ENCODE measurements around the gene RBKS. TPM values are rescaled to one million over a fixed set of nuclear protein-coding genes. Genes with fewer than 3 reads are reported as not detected.

The RBKS gene
- total RNA-seq, 2 donors from 2014 or later: 5.5 to 8.9 TPM

GRCh38 chr2:27843992-27844391 is 46.2 kb downstream of the RBKS start:
- DNase-seq: no peak
- no peak for TF ChIP-seq CTCF (IDR thresholded peaks at IDR 0.05)
- Histone ChIP-seq H3K27ac (no peak overlapping the region), H3K36me3 (no peaks in the 10 kb centered on the region), H3K4me1 (no peaks in the 10 kb centered on the region), H3K9me3 (no peaks in the 10 kb centered on the region), H3K4me3 (no peak overlapping the region), H3K27me3 (no peaks in the 10 kb centered on the region), H3K9ac (ENCODE audit: low read depth in 2 of 2, low read length in 2 of 2) (no peak overlapping the region)
- intact Hi-C loops (cut with DNase I): no loop called here

- no peaks in the 10 kb centered on the region for H3K9me3 ChIP-seq
- no peak overlapping the region for H3K4me3 ChIP-seq
- no peaks in the 10 kb centered on the region for H3K4me1 ChIP-seq
- TF ChIP-seq CTCF (IDR thresholded peaks at IDR 0.05): no peak
- no peaks in the 10 kb centered on the region for H3K27me3 ChIP-seq
- intact Hi-C loops (cut with DNase I): no loop called here
- no peak overlapping the region for H3K9ac ChIP-seq (ENCODE audit: low read depth in 2 of 2, low read length in 2 of 2)
- DNase-seq: no peak
- no peaks in the 10 kb centered on the region for H3K36me3 ChIP-seq
- H3K27ac ChIP-seq: no peak overlapping the region
Observed at GRCh38 chr2:27842894-27843293, 47.3 kb downstream of the RBKS start.

- H3K27ac ChIP-seq: no peak overlapping the region
- H3K9ac ChIP-seq (ENCODE audit: low read depth in 2 of 2, low read length in 2 of 2): no peak overlapping the region
- no peak for TF ChIP-seq CTCF (IDR thresholded peaks at IDR 0.05)
- no peaks in the 10 kb centered on the region for H3K27me3 ChIP-seq
- H3K9me3 ChIP-seq: no peaks in the 10 kb centered on the region
- H3K4me3 ChIP-seq: no peak overlapping the region
- no peak for DNase-seq
- H3K36me3 ChIP-seq: no peaks in the 10 kb centered on the region
- no peaks in the 10 kb centered on the region for H3K4me1 ChIP-seq
- intact Hi-C loops (cut with DNase I): no loop called here
Observed at GRCh38 chr2:27839022-27839618, 51.1 kb downstream of the RBKS start.

GRCh38 chr2:27838502-27838901 is 51.7 kb downstream of the RBKS start:
- no peak overlapping the region for H3K9ac ChIP-seq (ENCODE audit: low read depth in 2 of 2, low read length in 2 of 2)
- intact Hi-C loops (cut with DNase I): no loop called here
- TF ChIP-seq CTCF (IDR thresholded peaks at IDR 0.05): no peak
- H3K36me3 ChIP-seq: no peaks in the 10 kb centered on the region
- no peaks in the 10 kb centered on the region for H3K27me3 ChIP-seq
- H3K4me1 ChIP-seq: no peaks in the 10 kb centered on the region
- H3K27ac ChIP-seq: no peak overlapping the region
- H3K9me3 ChIP-seq: no peaks in the 10 kb centered on the region
- H3K4me3 ChIP-seq: no peak overlapping the region
- DNase-seq: no peak

- H3K27ac ChIP-seq: no peak overlapping the region
- intact Hi-C loops (cut with DNase I): no loop called here
- no peak for DNase-seq
- H3K9ac ChIP-seq (ENCODE audit: low read depth in 2 of 2, low read length in 2 of 2): no peak overlapping the region
- H3K4me1 ChIP-seq: no peaks in the 10 kb centered on the region
- H3K36me3 ChIP-seq: no peaks in the 10 kb centered on the region
- TF ChIP-seq CTCF (IDR thresholded peaks at IDR 0.05): no peak
- H3K27me3 ChIP-seq: no peaks in the 10 kb centered on the region
- no peak overlapping the region for H3K4me3 ChIP-seq
- H3K9me3 ChIP-seq: no peaks in the 10 kb centered on the region
Observed at GRCh38 chr2:27833931-27834330, 56.3 kb downstream of the RBKS start.

All from colonic mucosa (tissue), 4 donors.